Vagina (tissue), 2 donors: ENCODE results near the gene UBE2J1. TPM values are rescaled to one million over a fixed set of nuclear protein-coding genes. Genes with fewer than 3 reads are reported as not detected.
A peak's percentile ranks its signal among the peaks of the same experiment; 100 is the strongest.

Source experiments
- DNase-seq, 2 donors: peaks; one replicate each; pipeline ENCODE4 v3.0.0-alpha.2; 2017; ENCODE audit errors: extremely low spot score in 2 of 2
- H3K27ac ChIP-seq: fragments of 200-600 bp; sonication (generic); one replicate; pipeline ENCODE4 v1.5.1; 2019
- H3K27me3 ChIP-seq: fragments of 200-600 bp; sonication (generic); one replicate; pipeline ENCODE4 v1.5.1; 2019
- H3K36me3 ChIP-seq, 2 donors: fragments of 200-600 bp; sonication (generic); one replicate each; pipeline ENCODE4 v1.5.1; 2017 to 2019
- H3K4me1 ChIP-seq: fragments of 200-600 bp; sonication (generic); one replicate; pipeline ENCODE4 v1.5.1; 2019
- H3K4me3 ChIP-seq, 2 donors: fragments of 200-600 bp; sonication (generic); 1 replicate in 1 of 2; 2 replicates in 1 of 2; pipeline ENCODE4 v1.5.1; 2016 to 2019
- H3K9me3 ChIP-seq: fragments of 200-600 bp; sonication (generic); one replicate; pipeline ENCODE4 v1.5.1; 2019
- CTCF ChIP-seq, 3 experiments: fragments of 450-650 bp in 2 of 3; fragments of 200-600 bp in 1 of 3; sonication (generic) in 1 of 3; IDR thresholded peaks; one replicate each; pipeline ENCODE4 v1.5.1; 2017 to 2019; ENCODE audit warnings: antibody characterized with exemption in 3 of 3, mild to moderate bottlenecking in 2 of 3, moderate library complexity in 2 of 3
- POLR2A ChIP-seq, 2 donors: fragments of 450-650 bp; IDR thresholded peaks; one replicate each; pipeline ENCODE4 v1.6.1; 2017; ENCODE audit warnings: antibody characterized with exemption in 2 of 2, mild to moderate bottlenecking in 2 of 2, moderate library complexity in 2 of 2
- POLR2AphosphoS5 ChIP-seq, 2 donors: sonication (generic); formaldehyde crosslinking; IDR thresholded peaks; one replicate each; pipeline ENCODE4 v1.9.0; 2017; ENCODE audit warnings: antibody characterized with exemption in 2 of 2, mild to moderate bottlenecking in 2 of 2, low read depth in 1 of 2; ENCODE audit not compliant: insufficient read depth in 1 of 2
- intact Hi-C: fragments of 100-400 bp; cut with DNase I; formaldehyde crosslinking; loops from one replicate; pipeline ENCODE4 v1.15.1; 2023
- total RNA-seq: library from RNA; depleted of rRNA; stranded (reverse); fragments of >200 nt; gene quantifications from one replicate; pipeline ENCODE4 v1.2.3, GENCODE V29; 2016

UBE2J1 gene
- total RNA-seq, 1 donor from 2014 or later = 23.8 TPM

GRCh38 chr6:89291256-89291819, 61.2 kb downstream of the UBE2J1 start:
- intact Hi-C loops = no loop called here
- H3K27me3 ChIP-seq = no peaks in the 10 kb centered on the region
- no peak overlapping the region for H3K4me3 ChIP-seq
- no peaks in the 10 kb centered on the region for H3K4me1 ChIP-seq
- TF ChIP-seq POLR2A (IDR thresholded peaks at IDR 0.05) = no peak
- no peak for TF ChIP-seq CTCF (IDR thresholded peaks at IDR 0.05)
- TF ChIP-seq POLR2AphosphoS5 (IDR thresholded peaks at IDR 0.05; ENCODE audit: insufficient read depth in 1 of 2, low read depth in 1 of 2) = no peak
- no peaks in the 10 kb centered on the region for H3K9me3 ChIP-seq
- peak in 1 of 2 donors; percentile 65 for DNase-seq
- no peak overlapping the region for H3K27ac ChIP-seq
- H3K36me3 ChIP-seq = no peaks in the 10 kb centered on the region

GRCh38 chr6:89290401-89291155, 61.9 kb downstream of the UBE2J1 start:
- Histone ChIP-seq H3K4me3 (no peak overlapping the region), H3K4me1 (no peaks in the 10 kb centered on the region), H3K36me3 (no peaks in the 10 kb centered on the region), H3K9me3 (no peaks in the 10 kb centered on the region), H3K27ac (no peak overlapping the region), H3K27me3 (no peaks in the 10 kb centered on the region)
- TF ChIP-seq POLR2AphosphoS5 (IDR thresholded peaks at IDR 0.05; ENCODE audit: insufficient read depth in 1 of 2, low read depth in 1 of 2) (no peak), POLR2A (IDR thresholded peaks at IDR 0.05) (no peak), CTCF (IDR thresholded peaks at IDR 0.05) (no peak)
- DNase-seq = no peak
- intact Hi-C loops = no loop called here

- TF ChIP-seq POLR2AphosphoS5 (IDR thresholded peaks at IDR 0.05; ENCODE audit: insufficient read depth in 1 of 2, low read depth in 1 of 2) (no peak), CTCF (IDR thresholded peaks at IDR 0.05) (no peak), POLR2A (IDR thresholded peaks at IDR 0.05) (no peak)
- no peaks in the 10 kb centered on the region for H3K36me3 ChIP-seq
- intact Hi-C loops = no loop called here
These were observed 62.8 kb downstream of the UBE2J1 start for GRCh38 chr6:89289710-89290109.

GRCh38 chr6:89287351-89288028, 65.0 kb downstream of the UBE2J1 start:
- TF ChIP-seq POLR2A (IDR thresholded peaks at IDR 0.05) (no peak), CTCF (IDR thresholded peaks at IDR 0.05) (no peak), POLR2AphosphoS5 (IDR thresholded peaks at IDR 0.05; ENCODE audit: insufficient read depth in 1 of 2, low read depth in 1 of 2) (no peak)
- H3K27me3 ChIP-seq = no peaks in the 10 kb centered on the region
- DNase-seq = no peak
- H3K9me3 ChIP-seq = no peaks in the 10 kb centered on the region
- no peaks in the 10 kb centered on the region for H3K4me1 ChIP-seq
- H3K4me3 ChIP-seq = no peak overlapping the region
- H3K36me3 ChIP-seq = no peaks in the 10 kb centered on the region
- intact Hi-C loops = no loop called here
- H3K27ac ChIP-seq = no peak overlapping the region

More at GRCh38 chr6:89289710-89290109, 62.8 kb downstream of the UBE2J1 start:
- no peak overlapping the region for H3K4me3 ChIP-seq
- no peak overlapping the region for H3K27ac ChIP-seq
- H3K4me1 ChIP-seq = no peaks in the 10 kb centered on the region
- no peak for DNase-seq
- no peaks in the 10 kb centered on the region for H3K9me3 ChIP-seq
- H3K27me3 ChIP-seq = no peaks in the 10 kb centered on the region
